GM12878 (cell line): ENCODE results near the gene KLHL5. TPM values are rescaled to one million over a fixed set of nuclear protein-coding genes. Genes with fewer than 3 reads are reported as not detected.

ENCODE experiments used
- ATAC-seq: fragments of 200-7000 bp; cut with Tn5 transposase; 3 replicates; pipeline ENCODE4 v1.9.1; 2020; ENCODE audit warnings: mild to moderate bottlenecking, moderate library complexity
- BruUV-seq: library from RNA; stranded (reverse); fragments of 400-500 nt; replicated peaks from 2 replicates; lab custom pipeline; 2021; lab: Mats Ljungman, UMichigan
- CTCF ChIA-PET: fragments of 300-600 bp; sonication (Branson Sonifier 250); formaldehyde crosslinking; extraction: SDS; loops from one replicate; lab custom pipeline; 2021; ENCODE audit warnings: inconsistent platforms; lab: Yijun Ruan, JAX
- POLR2A ChIA-PET: fragments of 350-600 bp; formaldehyde crosslinking; extraction: SDS; loops from one replicate; lab custom pipeline; 2021; ENCODE audit warnings: inconsistent platforms; lab: Charles Lee
- RAD21 ChIA-PET: fragments of 300-600 bp; sonication (Branson Sonifier 250); formaldehyde crosslinking; loops from one replicate; lab custom pipeline; 2023; ENCODE audit warnings: antibody characterized with exemption; ENCODE audit not compliant: unreplicated experiment; lab: Charles Lee
- SMC1A ChIA-PET: fragments of 300-600 bp; sonication (Branson Sonifier 250); formaldehyde crosslinking; loops from one replicate; lab custom pipeline; 2023; ENCODE audit not compliant: unreplicated experiment, uncharacterized antibody; lab: Charles Lee
- DNase-seq: peaks from one replicate; pipeline ENCODE4 v3.0.0-alpha.2; 2011; ENCODE audit warnings: low read depth, low spot score
- FAIRE-seq: peaks from 3 replicates; lab custom pipeline; 2011; peaks lifted over from hg19 to GRCh38; lab: Jason Lieb, UNC
- H2AFZ ChIP-seq: 2 replicates; pipeline ENCODE4 v1.6.0; 2011; ENCODE audit warnings: low read depth, low read length, control low read depth; ENCODE audit not compliant: control insufficient read depth
- H3K27ac ChIP-seq: 2 replicates; pipeline ENCODE4 v1.5.1; 2011; ENCODE audit warnings: control low read depth; ENCODE audit not compliant: control insufficient read depth, insufficient read depth
- H3K27me3 ChIP-seq, 2 experiments: replicated peaks in 1 of 2; 2 replicates each; pipeline versions ENCODE4 v1.6.0 to v1.6.1; 2011; ENCODE audit warnings: low read length in 1 of 2; ENCODE audit not compliant: control insufficient read depth in 2 of 2, insufficient read depth in 2 of 2
- H3K36me3 ChIP-seq, 2 experiments: 2 replicates each; pipeline ENCODE4 v1.5.1; 2011; ENCODE audit warnings: low read length in 1 of 2; ENCODE audit not compliant: control insufficient read depth in 2 of 2, insufficient read depth in 2 of 2
- H3K4me1 ChIP-seq: 2 replicates; pipeline ENCODE4 v1.6.1; 2011; ENCODE audit warnings: mild to moderate bottlenecking, low read length, moderate library complexity, mixed read lengths; ENCODE audit not compliant: control insufficient read depth, insufficient read depth
- H3K4me2 ChIP-seq: 2 replicates; pipeline ENCODE4 v1.6.0; 2011; ENCODE audit warnings: control low read depth; ENCODE audit not compliant: control insufficient read depth, insufficient read depth
- H3K4me3 ChIP-seq: fragments of 200-600 bp; sonication (generic); 2 replicates; pipeline ENCODE4 v1.5.1; 2016
- H3K79me2 ChIP-seq: 2 replicates; pipeline ENCODE4 v1.6.0; 2011; ENCODE audit warnings: low read length; ENCODE audit not compliant: control insufficient read depth, insufficient read depth
- H3K9ac ChIP-seq: 2 replicates; pipeline ENCODE4 v1.8.0; 2011; ENCODE audit warnings: low read length, control low read depth, mixed read lengths; ENCODE audit not compliant: control insufficient read depth, insufficient read depth
- H3K9me3 ChIP-seq: replicated peaks from 3 replicates; pipeline ENCODE4 v1.5.1; 2011; ENCODE audit warnings: mild to moderate bottlenecking, low read length; ENCODE audit not compliant: control insufficient read depth, insufficient read depth
- H4K20me1 ChIP-seq: 2 replicates; pipeline ENCODE4 v1.6.0; 2011; ENCODE audit not compliant: control insufficient read depth, insufficient read depth
- FOXM1 ChIP-seq: IDR thresholded peaks from 2 replicates; pipeline ENCODE4 v1.6.1; 2012; ENCODE audit warnings: low read depth, mild to moderate bottlenecking, inconsistent platforms, low read length, moderate library complexity
- GABPA ChIP-seq: IDR thresholded peaks from 2 replicates; pipeline ENCODE4 v1.6.1; 2014; ENCODE audit warnings: antibody characterized with exemption, low read depth, mild to moderate bottlenecking, inconsistent platforms
- JUND ChIP-seq: IDR thresholded peaks from 2 replicates; pipeline ENCODE4 v1.6.1; 2012; ENCODE audit warnings: low read depth, mild to moderate bottlenecking, low read length, improper control_type of control experiment, moderate library complexity
- RAD21 ChIP-seq: IDR thresholded peaks from 2 replicates; pipeline ENCODE4 v1.6.1; 2011; ENCODE audit warnings: mild to moderate bottlenecking, low read depth, low read length, moderate library complexity; ENCODE audit not compliant: insufficient read depth
- SIN3A ChIP-seq: IDR thresholded peaks from 2 replicates; pipeline ENCODE4 v1.6.1; 2012; ENCODE audit warnings: low read depth, low read length, improper control_type of control experiment
- SIX5 ChIP-seq: IDR thresholded peaks from 2 replicates; pipeline ENCODE4 v1.6.1; 2011; ENCODE audit warnings: mild to moderate bottlenecking, low read depth, low read length, moderate library complexity; ENCODE audit not compliant: severe bottlenecking
- WGBS: methylation state at CpG from one replicate; pipeline ENCODE4 v1.1.6; 2016; ENCODE audit warnings: low lambda C conversion rate; ENCODE audit not compliant: insufficient replicate concordance, insufficient coverage; ENCODE audit errors: missing lambda C conversion rate; 5-methylcytosine and 5-hydroxymethylcytosine counted together
- in situ Hi-C: fragments of 300-500 bp; cut with MboI; formaldehyde crosslinking; loops from 9 replicates; pipeline ENCODE4 v1.14.3; 2018; ENCODE audit warnings: mixed read lengths
- intact Hi-C: fragments of 100-400 bp; cut with micrococcal nuclease; formaldehyde crosslinking; loops from one replicate; pipeline ENCODE4 v1.14.2; 2022; ENCODE audit not compliant: unreplicated experiment
- polyA plus RNA-seq, 11 experiments: library from polyadenylated mRNA; depleted of rRNA in 4 of 11; unstranded in 6 of 11; stranded (reverse) in 5 of 11; fragments of >200 nt; fragmentation: Nextera tagmentation in 4 of 11; fragmentation: Illumina TruSeq in 1 of 11; extraction: Ambion mirVana in 4 of 11; extraction: Trizol in 1 of 11; gene quantifications; 1 replicate in 1 of 11; 2 replicates in 10 of 11; pipeline versions ENCODE4 v1.2.1 to v1.2.3, GENCODE V29; 2011 to 2016; ENCODE audit warnings: inconsistent platforms in 2 of 11, missing spikeins in 2 of 11, low read depth in 1 of 11
- total RNA-seq, 4 experiments: library from RNA; depleted of rRNA in 3 of 4; stranded (reverse); fragments of >200 nt in 3 of 4; fragmentation: Illumina TruSeq in 1 of 4; extraction: Trizol in 1 of 4; gene quantifications; 2 replicates each; pipeline versions ENCODE4 v1.2.1 to v1.2.3, GENCODE V29; 2013 to 2021

KLHL5 gene
- total and polyA plus RNA-seq, 10 of the 15 experiments (the other 5 are each of a cell fraction or from before 2014, with no cell fraction given) = 4.7 to 27.3 (median 12.6) TPM

DNA sequence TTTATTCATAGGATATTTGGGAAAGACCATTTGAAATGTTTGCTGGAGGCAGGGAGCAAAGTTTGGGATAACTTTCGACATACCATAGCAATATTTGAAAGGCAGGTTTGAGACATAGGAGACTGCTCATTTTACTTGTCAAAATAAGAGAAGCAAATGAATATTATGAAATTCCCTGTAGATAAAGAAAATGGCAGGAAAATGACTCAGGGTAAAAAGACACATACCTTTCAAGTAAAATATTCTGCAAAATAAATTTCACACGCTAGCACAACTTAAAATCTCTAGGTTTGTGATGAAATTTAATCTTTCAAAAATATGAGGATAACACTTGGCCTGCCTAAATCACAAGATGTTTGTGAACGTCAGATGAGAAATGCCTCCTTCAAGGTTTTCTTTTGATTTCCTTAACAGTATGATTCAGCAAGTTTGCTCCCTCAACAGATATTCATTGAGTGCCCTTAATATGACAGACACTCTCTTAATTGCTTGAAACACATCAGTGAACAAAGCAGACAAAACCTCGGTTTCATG is 36.4 kb upstream of the KLHL5 start:
- Histone ChIP-seq H3K79me2 (peaks cover 51% of the 10 kb centered on the region), H3K4me3 (no peak overlapping the region), H3K4me2 (no peak overlapping the region), H3K9ac (no peak overlapping the region), H2AFZ (no peak overlapping the region), H3K4me1 (peaks cover 8% of the 10 kb centered on the region), H3K9me3 (peaks cover 2% of the 10 kb centered on the region; the same call in 1 of the 3 replicates), H4K20me1 (no peaks in the 10 kb centered on the region), H3K27me3 (no peaks in the 10 kb centered on the region), H3K27ac (no peak overlapping the region), H3K36me3 (peaks cover 0 to 2% of the 10 kb centered on the region in 2 experiments; a peak in 2 of 4 replicates)
- POLR2A ChIA-PET = interaction anchor here (1.3 to 7.7 kb wide), 3 partner anchors 11 to 263 kb away, joined by 3 to 131 read pairs (median 20); no protein-coding TSS in a partner anchor
- FAIRE-seq = no peak
- DNase-seq = no peak
- CTCF ChIA-PET = interaction anchor here (1.0 to 1.3 kb wide), 2 partner anchors 21 to 121 kb away, joined by 3 to 6 read pairs; no protein-coding TSS in a partner anchor
- in situ Hi-C loops (loop anchor here (25.0 kb wide), 1 partner anchor 263 kb away; no protein-coding TSS in a partner anchor), intact Hi-C loops (no loop called here)
- SMC1A ChIA-PET = interaction anchor here (1.4 to 8.6 kb wide), 3 partner anchors 18 to 138 kb away, joined by 3 to 163 read pairs (median 5); no protein-coding TSS in a partner anchor
- no peak for ATAC-seq
- RAD21 ChIA-PET = interaction anchor here (0.6 to 7.6 kb wide), 3 partner anchors 19 to 265 kb away, joined by 3 to 164 read pairs (median 6); no protein-coding TSS in a partner anchor
- TF ChIP-seq SIN3A = no peak
- no peak for TF ChIP-seq GABPA
- no peak for TF ChIP-seq FOXM1
- TF ChIP-seq JUND = no peak
- TF ChIP-seq RAD21 = no peak
- no peak for TF ChIP-seq SIX5
- 40% methylated on average over 4 of the region's 4 CpGs for WGBS
- no TSS peak for BruUV-seq
